HepG2 (cell line): ENCODE results near the gene C22orf15. TPM values are rescaled to one million over a fixed set of nuclear protein-coding genes. Genes with fewer than 3 reads are reported as not detected.

Source experiments
- ATAC-seq: fragments of 200-7000 bp; cut with Tn5 transposase; 3 replicates; pipeline ENCODE4 v1.9.1; 2020; ENCODE audit warnings: mild to moderate bottlenecking, moderate library complexity
- BruUV-seq: library from RNA; stranded (reverse); fragments of 400-500 nt; replicated peaks from 2 replicates; lab custom pipeline; 2021; lab: Mats Ljungman, UMichigan
- CTCF ChIA-PET: fragments of 300-600 bp; formaldehyde crosslinking; extraction: SDS; loops from one replicate; lab custom pipeline; 2021; ENCODE audit warnings: low total read pairs, inconsistent platforms, low intra/inter-chr PET ratio; lab: Yijun Ruan, JAX
- POLR2A ChIA-PET: fragments of 350-600 bp; sonication (Branson Sonifier 250); formaldehyde crosslinking; loops from one replicate; lab custom pipeline; 2020; ENCODE audit warnings: antibody characterized with exemption, inconsistent platforms; lab: Yijun Ruan, JAX
- DNase-seq: peaks from one replicate; pipeline ENCODE4 v3.0.0-alpha.2; 2015; ENCODE audit warnings: low spot score
- FAIRE-seq: peaks from 3 replicates; lab custom pipeline; 2011; peaks lifted over from hg19 to GRCh38; lab: Jason Lieb, UNC
- H2AFZ ChIP-seq: one replicate; pipeline ENCODE4 v1.6.1; 2011; ENCODE audit warnings: low read length, inconsistent platforms
- H3K27ac ChIP-seq: fragments of 300-600 bp; 3 replicates; pipeline ENCODE4 v1.8.0; 2011; ENCODE audit warnings: mixed run types, mild to moderate bottlenecking, mixed read lengths, low read length, inconsistent platforms; ENCODE audit not compliant: insufficient read depth; ENCODE audit errors: extremely low read length
- H3K27me3 ChIP-seq, 2 experiments: fragments of 200-600 bp in 1 of 2; 2 replicates in 1 of 2; 3 replicates in 1 of 2; pipeline versions ENCODE4 v1.6.0 to v1.8.0; 2011; ENCODE audit warnings: low read length in 2 of 2, mild to moderate bottlenecking in 2 of 2, moderate library complexity in 2 of 2, inconsistent platforms in 1 of 2; ENCODE audit not compliant: insufficient read depth in 2 of 2, control insufficient read depth in 1 of 2
- H3K36me3 ChIP-seq, 2 experiments: fragments of 200-600 bp in 1 of 2; replicated peaks in 1 of 2; 2 replicates in 1 of 2; 3 replicates in 1 of 2; pipeline versions ENCODE4 v1.5.1 to v1.8.0; 2011; ENCODE audit warnings: low read length in 2 of 2, inconsistent platforms in 1 of 2; ENCODE audit not compliant: insufficient read depth in 2 of 2, control insufficient read depth in 1 of 2
- H3K4me1 ChIP-seq: 2 replicates; pipeline ENCODE4 v1.5.1; 2012; ENCODE audit warnings: low read length, inconsistent platforms; ENCODE audit not compliant: insufficient read depth
- H3K4me2 ChIP-seq: 2 replicates; pipeline ENCODE4 v1.6.0; 2011; ENCODE audit warnings: low read depth, low read length, inconsistent platforms
- H3K4me3 ChIP-seq, 3 experiments: fragments of 200-600 bp in 1 of 3; sonication (generic), shearing (Covaris generic) in 1 of 3; replicated peaks in 1 of 3; 2 replicates each; pipeline ENCODE4 v1.5.1; 2011 to 2016; ENCODE audit warnings: low read length in 3 of 3, inconsistent platforms in 2 of 3, low read depth in 2 of 3, mild to moderate bottlenecking in 2 of 3, control low read depth in 1 of 3, mixed read lengths in 1 of 3; ENCODE audit not compliant: insufficient read depth in 1 of 3
- H3K79me2 ChIP-seq: one replicate; pipeline ENCODE4 v1.6.1; 2011; ENCODE audit warnings: low read length, inconsistent platforms; ENCODE audit not compliant: insufficient read depth
- H3K9ac ChIP-seq: 2 replicates; pipeline ENCODE4 v1.6.0; 2011; ENCODE audit warnings: mild to moderate bottlenecking, low read depth, low read length, inconsistent platforms; ENCODE audit not compliant: insufficient read depth
- H3K9me3 ChIP-seq: 2 replicates; pipeline ENCODE4 v1.5.1; 2012; ENCODE audit warnings: mild to moderate bottlenecking, low read length
- H4K20me1 ChIP-seq: 2 replicates; pipeline ENCODE4 v1.6.0; 2011; ENCODE audit warnings: inconsistent platforms, mild to moderate bottlenecking, low read length, moderate library complexity; ENCODE audit not compliant: insufficient read depth
- DNMT3B ChIP-seq: conservative IDR thresholded peaks from 2 replicates; pipeline ENCODE4 v1.6.1; 2016; ENCODE audit warnings: missing biosample characterization, control low read depth
- MYC ChIP-seq: sonication (generic); formaldehyde crosslinking; IDR thresholded peaks from 2 replicates; pipeline ENCODE4 v1.9.0; 2021; ENCODE audit warnings: missing genetic modification reagents, borderline replicate concordance
- NKX3-1 ChIP-seq: sonication (generic); formaldehyde crosslinking; IDR thresholded peaks from 2 replicates; pipeline ENCODE4 v1.5.0; 2020; ENCODE audit warnings: missing genetic modification reagents
- POGZ ChIP-seq: sonication (generic); formaldehyde crosslinking; IDR thresholded peaks from 2 replicates; pipeline ENCODE4 v1.4.0; 2020; ENCODE audit warnings: mild to moderate bottlenecking, missing genetic modification reagents
- SCMH1 ChIP-seq: sonication (generic); formaldehyde crosslinking; IDR thresholded peaks from 2 replicates; pipeline ENCODE4 v1.9.0; 2021; ENCODE audit warnings: missing genetic modification reagents, mild to moderate bottlenecking, borderline replicate concordance
- SMARCE1 ChIP-seq: fragments of 450-650 bp; IDR thresholded peaks from 2 replicates; pipeline ENCODE4 v1.6.1; 2017; ENCODE audit warnings: borderline replicate concordance
- STAT6 ChIP-seq: sonication (generic); formaldehyde crosslinking; IDR thresholded peaks from 2 replicates; pipeline ENCODE4 v1.4.0; 2020; ENCODE audit warnings: missing genetic modification reagents, mild to moderate bottlenecking, borderline replicate concordance
- ZNF441 ChIP-seq: sonication (generic); formaldehyde crosslinking; IDR thresholded peaks from 2 replicates; pipeline ENCODE4 v1.7.0; 2021; ENCODE audit warnings: missing genetic modification reagents, borderline replicate concordance
- ZNF468 ChIP-seq: sonication (generic); formaldehyde crosslinking; IDR thresholded peaks from 2 replicates; pipeline ENCODE4 v1.8.0; 2022; ENCODE audit warnings: mild to moderate bottlenecking, moderate library complexity, missing genetic modification reagents
- ZNF674 ChIP-seq: sonication (generic); formaldehyde crosslinking; IDR thresholded peaks from 2 replicates; pipeline ENCODE4 v1.5.0; 2020; ENCODE audit warnings: low read depth, mild to moderate bottlenecking, missing genetic modification reagents
- ZNF740 ChIP-seq: sonication (generic); formaldehyde crosslinking; IDR thresholded peaks from 2 replicates; pipeline ENCODE4 v1.4.0; 2020; ENCODE audit warnings: missing genetic modification reagents
- ZNF746 ChIP-seq: sonication (generic); formaldehyde crosslinking; IDR thresholded peaks from 2 replicates; pipeline ENCODE4 v1.8.0; 2022; ENCODE audit warnings: mild to moderate bottlenecking, missing genetic modification reagents
- ZNF850 ChIP-seq: sonication (generic); formaldehyde crosslinking; conservative IDR thresholded peaks from 2 replicates; pipeline ENCODE4 v1.9.0; 2021; ENCODE audit warnings: mild to moderate bottlenecking, missing genetic modification reagents
- WGBS: methylation state at CpG from one replicate; pipeline ENCODE4 v1.1.6; 2017; ENCODE audit warnings: low lambda C conversion rate; 5-methylcytosine and 5-hydroxymethylcytosine counted together
- in situ Hi-C: cut with HindIII; loops from 2 replicates; pipeline ENCODE4 v1.10.0; 2017; ENCODE audit warnings: low pct_unique_long_range_greater_than_20kb; ENCODE audit not compliant: extremely low pct_ligation_motif_present
- intact Hi-C: fragments of 100-400 bp; cut with micrococcal nuclease; formaldehyde crosslinking; loops from one replicate; pipeline ENCODE4 v1.10.0; 2022; ENCODE audit not compliant: unreplicated experiment
- polyA plus RNA-seq, 8 experiments: library from polyadenylated mRNA; depleted of rRNA in 3 of 8; stranded (reverse) in 7 of 8; unstranded in 1 of 8; fragments of >200 nt; fragmentation: Illumina TruSeq in 4 of 8; extraction: Trizol in 4 of 8; gene quantifications; 2 replicates each; pipeline versions ENCODE4 v1.2.1 to v1.2.3, GENCODE V29; 2011 to 2016; ENCODE audit warnings: low read depth in 4 of 8, missing spikeins in 1 of 8, mixed read lengths in 1 of 8; ENCODE audit not compliant: insufficient read depth in 1 of 8
- total RNA-seq, 5 experiments: library from RNA; depleted of rRNA; stranded (reverse); fragments of >200 nt; fragmentation: Illumina TruSeq; extraction: Trizol; gene quantifications; 2 replicates each; pipeline ENCODE4 v1.2.3, GENCODE V29; 2016; ENCODE audit warnings: low read depth in 1 of 5
- TF ChIP-seq, protein P1 (sequence below): sonication (generic); formaldehyde crosslinking; IDR thresholded peaks from 2 replicates; pipeline ENCODE4 v1.5.1; 2020; ENCODE audit warnings: missing genetic modification reagents, mild to moderate bottlenecking, borderline replicate concordance
- TF ChIP-seq, protein P2 (sequence below): sonication (generic); formaldehyde crosslinking; IDR thresholded peaks from 2 replicates; pipeline ENCODE4 v1.9.0; 2021; ENCODE audit warnings: mild to moderate bottlenecking, missing genetic modification reagents

The C22orf15 gene
- total and polyA plus RNA-seq, 2 of the 13 experiments (the other 11 are each of a cell fraction or from before 2014, with no cell fraction given), result not detected

DNA sequence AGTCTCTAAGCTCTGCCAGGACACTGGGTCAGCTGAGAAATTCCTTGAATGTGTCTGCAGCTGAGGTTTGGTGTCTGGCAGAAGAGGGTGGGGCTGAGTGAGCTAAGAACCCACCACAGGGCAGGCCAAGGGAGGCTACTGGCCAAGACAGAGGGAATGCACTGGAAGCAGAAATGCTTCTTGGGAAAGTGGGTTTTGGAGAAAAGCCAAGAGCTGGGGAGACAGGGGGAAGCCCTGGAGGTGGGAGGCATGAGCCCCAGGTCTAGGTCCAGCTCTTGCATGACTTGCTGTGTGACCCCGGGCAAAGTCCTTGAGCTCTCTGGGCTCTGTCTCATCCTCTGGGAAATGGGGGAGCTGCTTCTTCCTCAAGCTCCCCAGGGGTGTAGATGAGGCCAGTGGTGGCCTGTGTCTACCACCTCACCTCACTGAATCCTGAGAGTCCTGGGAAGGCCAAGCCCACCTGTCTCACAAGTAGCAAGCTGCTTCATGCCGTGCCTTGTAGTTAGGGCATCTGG is 12.2 kb downstream of the C22orf15 start:
- H3K9ac ChIP-seq, result peak overlapping the region; percentile 45; the same call in 1 of the 2 replicates
- peak overlapping the region; percentile 90 for H3K4me2 ChIP-seq
- ChIA-PET CTCF (no interaction called here), POLR2A (interaction anchor here (0.9 to 6.6 kb wide), 15 partner anchors 9 to 139 kb away, joined by 3 to 201 read pairs (median 7); partner anchors contain the start of genes MIF, SLC2A11, SMARCB1 and ZNF70)
- ATAC-seq (no peak), DNase-seq (no peak), FAIRE-seq (no peak)
- no peaks in the 10 kb centered on the region for H4K20me1 ChIP-seq
- peak overlapping the region; percentile 75 for H3K27ac ChIP-seq
- intact Hi-C loops (loop anchor here (1.0 kb wide), 1 partner anchor 9 kb away; no protein-coding TSS in a partner anchor), in situ Hi-C loops (no loop called here)
- peaks cover 2% of the 10 kb centered on the region for H3K79me2 ChIP-seq
- peak overlapping the region in 1 of 3 experiments; percentile 90; a peak in 2 of 6 replicates for H3K4me3 ChIP-seq
- H3K4me1 ChIP-seq, result peaks cover 74% of the 10 kb centered on the region
- no peaks in the 10 kb centered on the region for H3K9me3 ChIP-seq
- no peak overlapping the region for H2AFZ ChIP-seq
- no TSS peak for BruUV-seq
- no peaks in the 10 kb centered on the region; a peak in 1 of 5 replicates for H3K27me3 ChIP-seq
- WGBS, result 25% methylated on average over 2 of the region's 2 CpGs
- no peaks in the 10 kb centered on the region for H3K36me3 ChIP-seq
- TF ChIP-seq, protein P1, sequence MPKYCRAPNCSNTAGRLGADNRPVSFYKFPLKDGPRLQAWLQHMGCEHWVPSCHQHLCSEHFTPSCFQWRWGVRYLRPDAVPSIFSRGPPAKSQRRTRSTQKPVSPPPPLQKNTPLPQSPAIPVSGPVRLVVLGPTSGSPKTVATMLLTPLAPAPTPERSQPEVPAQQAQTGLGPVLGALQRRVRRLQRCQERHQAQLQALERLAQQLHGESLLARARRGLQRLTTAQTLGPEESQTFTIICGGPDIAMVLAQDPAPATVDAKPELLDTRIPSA, result no peak
- TF ChIP-seq SCMH1 (CRISPR knock-in tag) (no peak), ZNF468 (CRISPR knock-in tag) (no peak), DNMT3B (CRISPR knock-in tag) (no peak), POGZ (CRISPR knock-in tag) (no peak), ZNF674 (CRISPR knock-in tag) (no peak), ZNF441 (CRISPR knock-in tag) (no peak), ZNF740 (CRISPR knock-in tag) (no peak), ZNF850 (CRISPR knock-in tag) (no peak), NKX3-1 (CRISPR knock-in tag) (no peak), STAT6 (CRISPR knock-in tag) (no peak), MYC (CRISPR knock-in tag) (no peak), SMARCE1 (no peak), ZNF746 (no peak)
- TF ChIP-seq, protein P2, sequence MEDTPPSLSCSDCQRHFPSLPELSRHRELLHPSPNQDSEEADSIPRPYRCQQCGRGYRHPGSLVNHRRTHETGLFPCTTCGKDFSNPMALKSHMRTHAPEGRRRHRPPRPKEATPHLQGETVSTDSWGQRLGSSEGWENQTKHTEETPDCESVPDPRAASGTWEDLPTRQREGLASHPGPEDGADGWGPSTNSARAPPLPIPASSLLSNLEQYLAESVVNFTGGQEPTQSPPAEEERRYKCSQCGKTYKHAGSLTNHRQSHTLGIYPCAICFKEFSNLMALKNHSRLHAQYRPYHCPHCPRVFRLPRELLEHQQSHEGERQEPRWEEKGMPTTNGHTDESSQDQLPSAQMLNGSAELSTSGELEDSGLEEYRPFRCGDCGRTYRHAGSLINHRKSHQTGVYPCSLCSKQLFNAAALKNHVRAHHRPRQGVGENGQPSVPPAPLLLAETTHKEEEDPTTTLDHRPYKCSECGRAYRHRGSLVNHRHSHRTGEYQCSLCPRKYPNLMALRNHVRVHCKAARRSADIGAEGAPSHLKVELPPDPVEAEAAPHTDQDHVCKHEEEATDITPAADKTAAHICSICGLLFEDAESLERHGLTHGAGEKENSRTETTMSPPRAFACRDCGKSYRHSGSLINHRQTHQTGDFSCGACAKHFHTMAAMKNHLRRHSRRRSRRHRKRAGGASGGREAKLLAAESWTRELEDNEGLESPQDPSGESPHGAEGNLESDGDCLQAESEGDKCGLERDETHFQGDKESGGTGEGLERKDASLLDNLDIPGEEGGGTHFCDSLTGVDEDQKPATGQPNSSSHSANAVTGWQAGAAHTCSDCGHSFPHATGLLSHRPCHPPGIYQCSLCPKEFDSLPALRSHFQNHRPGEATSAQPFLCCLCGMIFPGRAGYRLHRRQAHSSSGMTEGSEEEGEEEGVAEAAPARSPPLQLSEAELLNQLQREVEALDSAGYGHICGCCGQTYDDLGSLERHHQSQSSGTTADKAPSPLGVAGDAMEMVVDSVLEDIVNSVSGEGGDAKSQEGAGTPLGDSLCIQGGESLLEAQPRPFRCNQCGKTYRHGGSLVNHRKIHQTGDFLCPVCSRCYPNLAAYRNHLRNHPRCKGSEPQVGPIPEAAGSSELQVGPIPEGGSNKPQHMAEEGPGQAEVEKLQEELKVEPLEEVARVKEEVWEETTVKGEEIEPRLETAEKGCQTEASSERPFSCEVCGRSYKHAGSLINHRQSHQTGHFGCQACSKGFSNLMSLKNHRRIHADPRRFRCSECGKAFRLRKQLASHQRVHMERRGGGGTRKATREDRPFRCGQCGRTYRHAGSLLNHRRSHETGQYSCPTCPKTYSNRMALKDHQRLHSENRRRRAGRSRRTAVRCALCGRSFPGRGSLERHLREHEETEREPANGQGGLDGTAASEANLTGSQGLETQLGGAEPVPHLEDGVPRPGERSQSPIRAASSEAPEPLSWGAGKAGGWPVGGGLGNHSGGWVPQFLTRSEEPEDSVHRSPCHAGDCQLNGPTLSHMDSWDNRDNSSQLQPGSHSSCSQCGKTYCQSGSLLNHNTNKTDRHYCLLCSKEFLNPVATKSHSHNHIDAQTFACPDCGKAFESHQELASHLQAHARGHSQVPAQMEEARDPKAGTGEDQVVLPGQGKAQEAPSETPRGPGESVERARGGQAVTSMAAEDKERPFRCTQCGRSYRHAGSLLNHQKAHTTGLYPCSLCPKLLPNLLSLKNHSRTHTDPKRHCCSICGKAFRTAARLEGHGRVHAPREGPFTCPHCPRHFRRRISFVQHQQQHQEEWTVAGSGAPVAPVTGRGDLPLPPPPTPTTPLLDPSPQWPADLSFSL, result no peak
